Dermis blood vessel endothelial cell (primary cell): ENCODE measurements around the gene TMEM240. TPM values are rescaled to one million over a fixed set of nuclear protein-coding genes. Genes with fewer than 3 reads are reported as not detected.
"Not testable (repeated sequence)": the region's sequence is repeated elsewhere in the genome, so short reads cannot be mapped to it uniquely, and the experiment has no call there.

Experiments used
- DNase-seq: peaks from one replicate; pipeline ENCODE4 v3.0.0; 2010
- total RNA-seq: library from RNA; depleted of rRNA; stranded (reverse); fragments of >200 nt; gene quantifications from 2 replicates; pipeline ENCODE4 v1.2.3, GENCODE V29; 2014

Gene TMEM240
- total RNA-seq, 1 donor from 2014 or later, result 1.7 TPM

DNA sequence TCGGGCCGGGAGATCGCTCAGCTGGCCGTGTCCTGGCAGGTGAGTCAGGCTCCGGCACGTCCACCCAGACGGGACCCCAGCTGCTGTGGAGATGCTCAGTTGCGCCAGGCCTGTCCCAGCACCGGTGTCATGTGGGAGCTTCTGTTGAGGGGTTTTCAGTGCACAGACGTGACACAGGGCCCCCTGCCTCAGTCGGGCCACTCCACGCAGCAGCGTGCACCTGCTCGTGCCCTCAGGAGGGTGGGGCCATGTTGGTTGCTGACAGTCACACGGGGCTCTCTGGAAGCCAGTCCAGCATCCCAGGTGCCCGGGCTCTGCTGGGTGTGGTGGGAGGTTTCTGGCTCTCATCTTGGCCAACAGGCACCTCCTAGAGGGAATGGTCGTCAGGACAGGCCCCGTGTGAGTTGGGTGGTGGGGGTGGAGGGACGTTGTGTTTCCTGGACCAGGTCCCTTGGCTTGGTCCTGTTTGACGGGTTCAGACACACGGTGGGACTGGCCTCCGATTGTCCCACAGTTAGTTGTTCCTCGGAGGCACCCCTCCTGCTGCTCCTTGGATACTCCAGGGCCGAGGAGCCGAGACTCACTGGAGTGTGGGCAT is 49.7 kb downstream of the TMEM240 start:
- no peak for DNase-seq

DNA sequence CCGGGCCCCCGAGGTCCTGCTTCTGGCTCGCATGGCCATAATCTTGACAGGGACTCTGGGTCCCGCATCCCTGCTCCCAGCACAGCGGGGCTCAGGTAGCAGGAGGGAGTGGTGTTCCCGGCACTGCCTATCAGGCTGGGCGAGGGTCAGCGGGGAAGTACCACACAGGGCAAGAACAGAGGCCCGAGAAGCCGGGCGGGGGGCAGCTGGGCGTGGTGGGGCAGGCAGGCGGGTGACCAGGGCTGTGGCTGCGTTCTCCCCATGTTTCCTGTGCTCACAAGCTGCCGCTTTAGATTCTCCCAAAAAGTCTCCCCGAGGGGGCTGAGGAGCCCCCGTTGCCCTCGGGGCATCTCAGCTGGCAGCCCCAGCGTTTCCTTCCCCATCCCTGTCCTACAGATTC is 50.6 kb downstream of the TMEM240 start:
- DNase-seq, result no peak

DNA sequence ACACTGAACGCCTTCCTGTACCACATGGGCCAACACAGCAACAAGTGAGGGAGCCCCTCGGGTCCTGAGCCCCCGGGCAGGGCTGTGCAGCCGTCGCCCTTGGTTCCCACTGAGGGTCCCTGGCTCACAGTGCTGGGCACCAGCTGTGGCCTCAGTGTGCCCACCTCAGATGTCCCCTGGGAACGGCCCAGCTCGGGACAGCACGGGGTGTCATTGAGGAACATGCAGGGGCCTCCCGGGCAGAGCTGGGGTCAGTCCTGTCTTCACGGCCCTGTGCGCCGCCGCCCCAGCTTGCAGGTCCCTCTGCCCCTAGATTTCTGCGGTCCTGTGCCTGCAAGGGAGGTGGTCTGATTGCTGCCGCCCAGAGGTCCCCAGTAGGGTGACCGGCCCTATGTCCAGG is 51.2 kb downstream of the TMEM240 start:
- no peak for DNase-seq

DNA sequence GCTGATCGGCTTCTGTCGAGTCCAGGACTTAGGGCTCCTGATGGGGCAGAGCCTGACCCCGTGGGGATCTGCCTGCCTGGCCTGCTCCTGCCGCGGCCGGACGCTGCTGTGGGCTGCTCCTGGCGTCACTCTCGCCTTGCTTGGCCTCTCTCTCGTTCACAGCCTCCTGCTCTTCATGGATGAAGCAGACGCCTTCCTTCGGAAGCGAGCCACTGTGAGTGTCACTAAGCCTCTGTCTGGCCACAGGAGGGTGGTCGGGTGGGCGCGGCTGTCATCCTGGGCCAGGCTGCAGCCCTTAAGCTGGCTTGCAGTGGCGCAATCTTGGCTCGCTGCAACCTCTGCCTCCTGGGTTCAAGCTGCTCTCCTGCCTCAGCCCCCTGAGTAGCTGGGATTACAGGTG is 52.7 kb downstream of the TMEM240 start:
- DNase-seq, result no peak

DNA sequence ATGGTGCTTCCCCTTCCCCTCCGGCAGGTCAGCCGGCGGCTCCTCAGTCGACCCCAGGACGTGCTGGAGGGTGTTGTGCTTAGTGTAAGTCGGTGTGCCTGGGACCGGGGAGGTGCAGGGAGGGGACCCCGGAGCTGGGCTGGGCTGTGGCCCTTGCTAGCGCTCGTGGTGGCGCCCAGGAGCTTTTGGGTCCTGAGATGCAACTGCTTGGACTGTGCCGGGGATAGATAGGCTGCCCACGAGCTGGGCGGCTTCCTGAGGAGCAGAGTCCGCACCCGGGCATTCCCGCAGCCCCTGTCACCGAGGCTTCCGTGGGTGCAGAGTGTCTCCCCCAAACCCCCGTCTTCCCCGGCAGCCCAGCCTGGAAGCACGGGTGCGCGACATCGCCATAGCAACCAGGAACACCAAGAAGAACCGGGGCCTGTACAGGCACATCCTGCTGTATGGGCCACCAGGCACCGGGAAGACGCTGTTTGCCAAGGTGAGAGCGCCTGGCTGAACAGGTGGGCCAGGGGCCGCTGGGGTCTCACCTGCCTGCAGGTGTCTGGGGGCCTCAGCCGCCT is 54.6 kb downstream of the TMEM240 start:
- DNase-seq, result not testable (repeated sequence)

DNA sequence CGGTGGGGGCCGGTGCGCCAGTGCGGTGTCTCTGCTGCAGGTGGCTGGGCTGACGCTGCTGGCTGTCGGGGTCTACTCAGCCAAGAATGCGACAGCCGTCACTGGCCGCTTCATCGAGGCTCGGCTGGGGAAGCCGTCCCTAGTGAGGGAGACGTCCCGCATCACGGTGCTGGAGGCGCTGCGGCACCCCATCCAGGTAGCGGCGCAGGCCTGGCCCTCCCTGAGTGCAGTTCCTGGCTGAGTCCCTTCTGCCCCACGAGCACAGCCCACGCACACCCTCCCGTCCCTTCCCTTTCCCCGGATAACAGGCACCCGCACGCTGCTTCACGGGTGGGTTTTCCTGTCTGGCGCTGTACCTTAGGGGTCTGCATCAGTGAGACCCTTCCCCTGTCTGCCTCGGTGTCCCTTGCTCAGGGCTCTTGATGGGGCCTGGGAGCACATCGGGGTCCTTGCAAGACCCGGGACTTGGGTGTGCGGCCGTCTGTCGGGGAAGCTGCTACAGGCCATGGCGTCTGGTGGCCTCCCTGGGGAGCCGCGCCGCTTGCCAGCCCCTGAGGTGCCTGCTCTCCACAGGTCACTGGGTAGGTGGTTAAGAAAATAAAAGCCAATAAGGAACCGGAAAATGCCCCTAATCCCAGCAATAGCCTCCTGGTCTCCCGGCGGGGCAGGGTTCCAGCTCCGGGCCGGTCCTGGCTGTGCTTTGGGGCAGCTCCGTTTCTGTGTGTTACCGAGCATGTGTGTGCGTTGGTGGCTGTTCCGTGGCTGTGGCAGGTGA is 55.3 kb downstream of the TMEM240 start:
- not testable (repeated sequence) for DNase-seq

Other genes starting within 250 kb of the TMEM240 start
- 16.8 and 30.6 TPM in 2 replicates for gene ACAP3, start 232.7 kb downstream of the TMEM240 start, total RNA-seq
- 11.1 and 13.7 TPM in 2 replicates for gene PUSL1, start 232.0 kb downstream of the TMEM240 start, total RNA-seq
- 52.8 and 77.5 TPM in 2 replicates for gene INTS11, start 216.0 kb downstream of the TMEM240 start, total RNA-seq
- gene CPTP, start 215.8 kb downstream of the TMEM240 start, total RNA-seq, result 21.6 and 33.3 TPM in 2 replicates
- gene TAS1R3, start 209.3 kb downstream of the TMEM240 start, total RNA-seq, result 0.28 and 0.85 TPM in 2 replicates
- gene DVL1, start 191.2 kb downstream of the TMEM240 start, total RNA-seq, result 43.5 and 54.6 TPM in 2 replicates
- 0.56 and 1.7 TPM in 2 replicates for gene MXRA8, start 182.1 kb downstream of the TMEM240 start, total RNA-seq
- gene AURKAIP1, start 165.4 kb downstream of the TMEM240 start, total RNA-seq, result 80.2 and 106 TPM in 2 replicates
- 71.1 and 183 TPM in 2 replicates for gene CCNL2, start 141.3 kb downstream of the TMEM240 start, total RNA-seq
- gene MRPL20, start 133.3 kb downstream of the TMEM240 start, total RNA-seq, result 98.2 and 102 TPM in 2 replicates
- 0.28 and 0.51 TPM in 2 replicates for gene ANKRD65, start 119.3 kb downstream of the TMEM240 start, total RNA-seq
- gene VWA1, start 104.9 kb downstream of the TMEM240 start, total RNA-seq, result 12.7 and 45.3 TPM in 2 replicates
- gene ATAD3C, start 90.9 kb downstream of the TMEM240 start, total RNA-seq, result 0.17 and 1.5 TPM in 2 replicates
- 15.0 and 21.7 TPM in 2 replicates for gene ATAD3B, start 68.9 kb downstream of the TMEM240 start, total RNA-seq
- 29.3 and 59.4 TPM in 2 replicates for gene ATAD3A, start 28.5 kb downstream of the TMEM240 start, total RNA-seq
- 87.1 and 128 TPM in 2 replicates for gene SSU72, start 34.2 kb upstream of the TMEM240 start, total RNA-seq
- 0.68 and 1.4 TPM in 2 replicates for gene FNDC10, start 59.5 kb upstream of the TMEM240 start, total RNA-seq
- 49.2 and 71.0 TPM in 2 replicates for gene MIB2, start 74.9 kb upstream of the TMEM240 start, total RNA-seq
- gene MMP23B, start 91.5 kb upstream of the TMEM240 start, total RNA-seq, result 0.42 TPM in 1 of 2 replicates, not detected in the other
- 12.3 and 13.2 TPM in 2 replicates for gene CDK11B, start 118.4 kb upstream of the TMEM240 start, total RNA-seq
- gene SLC35E2B, start 152.2 kb upstream of the TMEM240 start, total RNA-seq, result 25.2 and 32.8 TPM in 2 replicates
- 8.5 and 11.7 TPM in 2 replicates for gene CDK11A, start 183.7 kb upstream of the TMEM240 start, total RNA-seq
- gene NADK, start 237.8 kb upstream of the TMEM240 start, total RNA-seq, result 44.6 and 52.1 TPM in 2 replicates